Uterus (tissue), 4 donors: Measurements from ENCODE around the gene RNF130. TPM values are rescaled to one million over a fixed set of nuclear protein-coding genes. Genes with fewer than 3 reads are reported as not detected.

Experiments used
- DNase-seq, 2 donors: peaks; one replicate each; pipeline ENCODE4 v3.0.0-alpha.2; 2019 to 2020
- H3K27ac ChIP-seq, 2 donors: fragments of 200-600 bp; sonication (generic); 1 replicate in 1 of 2; 2 replicates in 1 of 2; pipeline ENCODE4 v1.5.1; 2016 to 2018
- H3K27me3 ChIP-seq, 2 donors: fragments of 200-600 bp; sonication (generic); one replicate each; pipeline ENCODE4 v1.5.1; 2018 to 2019; ENCODE audit warnings: control low read depth in 1 of 2
- H3K36me3 ChIP-seq, 2 donors: fragments of 200-600 bp; sonication (generic); one replicate each; pipeline ENCODE4 v1.5.1; 2019; ENCODE audit warnings: control low read depth in 1 of 2
- H3K4me1 ChIP-seq, 2 donors: fragments of 200-600 bp; sonication (generic); one replicate each; pipeline ENCODE4 v1.5.1; 2018 to 2019; ENCODE audit warnings: control low read depth in 1 of 2
- H3K4me3 ChIP-seq, 2 donors: fragments of 200-600 bp; sonication (generic); 1 replicate in 1 of 2; 2 replicates in 1 of 2; pipeline ENCODE4 v1.5.1; 2018 to 2019; ENCODE audit warnings: mild to moderate bottlenecking in 1 of 2
- H3K9me3 ChIP-seq, 2 donors: fragments of 200-600 bp; sonication (generic); one replicate each; pipeline ENCODE4 v1.5.1; 2019; ENCODE audit warnings: control low read depth in 1 of 2
- CTCF ChIP-seq, 4 experiments: fragments of 200-600 bp in 2 of 4; fragments of 450-650 bp in 2 of 4; sonication (generic) in 2 of 4; IDR thresholded peaks; one replicate each; pipeline ENCODE4 v1.5.1; 2016 to 2019; ENCODE audit warnings: antibody characterized with exemption in 4 of 4, mild to moderate bottlenecking in 2 of 4, moderate library complexity in 1 of 4
- POLR2A ChIP-seq, 2 donors: fragments of 450-650 bp; IDR thresholded peaks; one replicate each; pipeline ENCODE4 v1.6.1; 2016; ENCODE audit warnings: antibody characterized with exemption in 2 of 2, mild to moderate bottlenecking in 1 of 2, moderate library complexity in 1 of 2
- intact Hi-C: fragments of 100-400 bp; cut with DNase I; formaldehyde crosslinking; loops from one replicate; pipeline ENCODE4 v1.15.1; 2023; ENCODE audit warnings: low total_unique reads
- total RNA-seq, 4 donors: library from RNA; depleted of rRNA in 3 of 4; stranded (reverse); fragments of >200 nt in 3 of 4; gene quantifications; one replicate each; pipeline versions ENCODE4 v1.1.0 to v1.2.4, GENCODE V29; 2014 to 2023
- donor health status: DM: yes; HTN: yes; CAD: no.

Gene RNF130
- total RNA-seq, 4 donors from 2014 or later = 53.8 to 119 (median 85.8) TPM

- intact Hi-C loops = no loop called here
- Histone ChIP-seq H3K4me1 (no peaks in the 10 kb centered on the region), H3K27ac (no peak overlapping the region), H3K9me3 (no peaks in the 10 kb centered on the region), H3K4me3 (no peak overlapping the region), H3K27me3 (no peaks in the 10 kb centered on the region), H3K36me3 (no peaks in the 10 kb centered on the region)
- no peak for TF ChIP-seq CTCF (IDR thresholded peaks at IDR 0.05)
- TF ChIP-seq POLR2A (IDR thresholded peaks at IDR 0.05) = no peak
- no peak for DNase-seq
Observed at GRCh38 chr5:180043377-180043776, 28.2 kb downstream of the RNF130 start.

GRCh38 chr5:180041301-180042274, 30.0 kb downstream of the RNF130 start:
- no peak for DNase-seq
- Histone ChIP-seq H3K27ac (no peak overlapping the region), H3K9me3 (no peaks in the 10 kb centered on the region), H3K36me3 (no peaks in the 10 kb centered on the region), H3K4me3 (no peak overlapping the region), H3K27me3 (no peaks in the 10 kb centered on the region), H3K4me1 (no peaks in the 10 kb centered on the region)
- no peak for TF ChIP-seq CTCF (IDR thresholded peaks at IDR 0.05)
- TF ChIP-seq POLR2A (IDR thresholded peaks at IDR 0.05) = no peak
- intact Hi-C loops = no loop called here

- Histone ChIP-seq H3K36me3 (no peaks in the 10 kb centered on the region), H3K27ac (no peak overlapping the region), H3K4me3 (no peak overlapping the region), H3K9me3 (peaks cover 0 to 9% of the 10 kb centered on the region in 2 donors), H3K4me1 (no peaks in the 10 kb centered on the region), H3K27me3 (no peaks in the 10 kb centered on the region)
- intact Hi-C loops = no loop called here
- TF ChIP-seq POLR2A (IDR thresholded peaks at IDR 0.05) = no peak
- TF ChIP-seq CTCF (IDR thresholded peaks at IDR 0.05) = no peak
- DNase-seq = no peak
Observed at GRCh38 chr5:180040287-180041214, 31.0 kb downstream of the RNF130 start.

GRCh38 chr5:180035206-180035931, 36.2 kb downstream of the RNF130 start:
- Histone ChIP-seq H3K27me3 (no peaks in the 10 kb centered on the region), H3K36me3 (no peaks in the 10 kb centered on the region), H3K27ac (no peak overlapping the region), H3K9me3 (peaks cover 0 to 16% of the 10 kb centered on the region in 2 donors), H3K4me3 (no peak overlapping the region), H3K4me1 (no peaks in the 10 kb centered on the region)
- TF ChIP-seq POLR2A (IDR thresholded peaks at IDR 0.05) = no peak
- no peak for TF ChIP-seq CTCF (IDR thresholded peaks at IDR 0.05)
- intact Hi-C loops = no loop called here
- no peak for DNase-seq
